Measurements from ENCODE around the gene RNU11. TPM values are rescaled to one million over a fixed set of nuclear protein-coding genes. Genes with fewer than 3 reads are reported as not detected.
"Not testable (repeated sequence)": the region's sequence is repeated elsewhere in the genome, so short reads cannot be mapped to it uniquely, and the experiment has no call there.

RNU11 gene
- total RNA-seq, 1 donor from 2014 or later, result not detected

- Histone ChIP-seq H3K9me3 (no peaks in the 10 kb centered on the region), H3K36me3 (no peaks in the 10 kb centered on the region), H3K27ac (no peak overlapping the region), H3K4me1 (peaks cover 23% of the 10 kb centered on the region), H3K27me3 (no peaks in the 10 kb centered on the region), H3K4me3 (no peak overlapping the region)
- no peak for DNase-seq (ENCODE audit: extremely low spot score in 2 of 2)
- no peak for TF ChIP-seq POLR2AphosphoS5 (IDR thresholded peaks at IDR 0.05; ENCODE audit: insufficient read depth in 1 of 2, low read depth in 1 of 2)
- TF ChIP-seq POLR2A (IDR thresholded peaks at IDR 0.05), result no peak
- no peak for TF ChIP-seq CTCF (IDR thresholded peaks at IDR 0.05)
- intact Hi-C loops (cut with DNase I), result no loop called here
These were observed 22.9 kb downstream of the RNU11 start for GRCh38 chr1:28671254-28671780.

- H3K27ac ChIP-seq; H3K4me3 ChIP-seq; H3K36me3 ChIP-seq; H3K9me3 ChIP-seq; H3K27me3 ChIP-seq; intact Hi-C loops (cut with DNase I); DNase-seq (ENCODE audit: extremely low spot score in 2 of 2): not testable (repeated sequence)
- H3K4me1 ChIP-seq, result peaks cover 14% of the 10 kb centered on the region
These were observed 24.6 kb downstream of the RNU11 start for GRCh38 chr1:28672971-28673370.

GRCh38 chr1:28675924-28676257 lies 27.5 kb downstream of the RNU11 start:
- intact Hi-C loops (cut with DNase I), result no loop called here
- no peak overlapping the region for H3K27ac ChIP-seq
- DNase-seq (ENCODE audit: extremely low spot score in 2 of 2), result no peak
- H3K27me3 ChIP-seq, result no peaks in the 10 kb centered on the region
- TF ChIP-seq POLR2A (IDR thresholded peaks at IDR 0.05) (no peak), POLR2AphosphoS5 (IDR thresholded peaks at IDR 0.05; ENCODE audit: insufficient read depth in 1 of 2, low read depth in 1 of 2) (no peak), CTCF (IDR thresholded peaks at IDR 0.05) (no peak)
- H3K36me3 ChIP-seq, result no peaks in the 10 kb centered on the region
- H3K4me1 ChIP-seq, result no peaks in the 10 kb centered on the region
- H3K9me3 ChIP-seq, result no peaks in the 10 kb centered on the region
- H3K4me3 ChIP-seq, result no peak overlapping the region

- no peak for DNase-seq (ENCODE audit: extremely low spot score in 2 of 2)
- intact Hi-C loops (cut with DNase I), result no loop called here
- no peaks in the 10 kb centered on the region for H3K27me3 ChIP-seq
- no peaks in the 10 kb centered on the region for H3K9me3 ChIP-seq
- no peak overlapping the region for H3K27ac ChIP-seq
- no peak overlapping the region for H3K4me3 ChIP-seq
- H3K4me1 ChIP-seq, result no peaks in the 10 kb centered on the region
- TF ChIP-seq POLR2A (IDR thresholded peaks at IDR 0.05) (no peak), CTCF (IDR thresholded peaks at IDR 0.05) (no peak), POLR2AphosphoS5 (IDR thresholded peaks at IDR 0.05; ENCODE audit: insufficient read depth in 1 of 2, low read depth in 1 of 2) (no peak)
- no peaks in the 10 kb centered on the region for H3K36me3 ChIP-seq
These were observed 31.8 kb downstream of the RNU11 start for GRCh38 chr1:28680151-28680550.

GRCh38 chr1:28682840-28683239 lies 34.4 kb downstream of the RNU11 start:
- TF ChIP-seq POLR2A (IDR thresholded peaks at IDR 0.05), result no peak
- TF ChIP-seq CTCF (IDR thresholded peaks at IDR 0.05), result no peak
- TF ChIP-seq POLR2AphosphoS5 (IDR thresholded peaks at IDR 0.05; ENCODE audit: insufficient read depth in 1 of 2, low read depth in 1 of 2), result no peak
- Histone ChIP-seq H3K4me3 (no peak overlapping the region), H3K9me3 (no peaks in the 10 kb centered on the region), H3K36me3 (peaks cover 0 to 7% of the 10 kb centered on the region in 2 donors), H3K27me3 (no peaks in the 10 kb centered on the region), H3K27ac (no peak overlapping the region), H3K4me1 (no peaks in the 10 kb centered on the region)
- intact Hi-C loops (cut with DNase I), result no loop called here
- DNase-seq (ENCODE audit: extremely low spot score in 2 of 2), result no peak

- Histone ChIP-seq H3K4me3 (no peak overlapping the region), H3K4me1 (no peaks in the 10 kb centered on the region), H3K9me3 (no peaks in the 10 kb centered on the region), H3K27ac (no peak overlapping the region), H3K36me3 (peaks cover 0 to 7% of the 10 kb centered on the region in 2 donors), H3K27me3 (no peaks in the 10 kb centered on the region)
- no peak for DNase-seq (ENCODE audit: extremely low spot score in 2 of 2)
- TF ChIP-seq CTCF (IDR thresholded peaks at IDR 0.05) (no peak), POLR2A (IDR thresholded peaks at IDR 0.05) (no peak), POLR2AphosphoS5 (IDR thresholded peaks at IDR 0.05; ENCODE audit: insufficient read depth in 1 of 2, low read depth in 1 of 2) (no peak)
- intact Hi-C loops (cut with DNase I), result no loop called here
These were observed 36.5 kb downstream of the RNU11 start for GRCh38 chr1:28684937-28685336.

GRCh38 chr1:28691627-28692026 lies 43.2 kb downstream of the RNU11 start:
- H3K4me1 ChIP-seq; H3K27ac ChIP-seq; H3K4me3 ChIP-seq; intact Hi-C loops (cut with DNase I); H3K27me3 ChIP-seq; DNase-seq (ENCODE audit: extremely low spot score in 2 of 2); H3K9me3 ChIP-seq: not testable (repeated sequence)
- H3K36me3 ChIP-seq, result peaks cover 0 to 31% of the 10 kb centered on the region in 2 donors
